NCI-H526 treated with DMSO at 0.1 percent for 48 hours (cell line): ENCODE data around the gene SERPINB6.
"Not testable (repeated sequence)": the region's sequence is repeated elsewhere in the genome, so short reads cannot be mapped to it uniquely, and the experiment has no call there.

ENCODE experiments used
- DNase-seq: peaks from one replicate; lab custom pipeline; 2025; lab: John Stamatoyannopoulos, UW

SERPINB6 gene

DNA sequence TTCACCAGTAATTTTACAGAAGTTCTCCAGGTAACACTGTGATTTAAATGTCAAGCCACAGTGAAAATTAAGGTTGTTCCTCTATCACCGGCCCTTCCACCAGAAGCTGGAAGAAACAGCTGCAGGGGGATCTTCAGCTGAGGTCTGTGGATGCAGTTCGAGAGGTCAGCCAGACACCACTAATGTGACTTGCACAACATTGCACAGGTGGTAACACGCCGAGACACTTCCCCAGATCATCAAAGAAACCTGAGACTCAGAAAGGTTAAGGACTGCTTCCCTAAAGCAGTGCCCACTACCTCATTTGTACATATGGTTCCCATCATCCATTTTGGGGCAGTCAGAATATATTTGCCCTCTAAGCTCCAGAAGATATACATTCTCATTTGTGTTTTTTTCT lies 60.2 kb downstream of the SERPINB6 start:
- DNase-seq, result no peak

DNA sequence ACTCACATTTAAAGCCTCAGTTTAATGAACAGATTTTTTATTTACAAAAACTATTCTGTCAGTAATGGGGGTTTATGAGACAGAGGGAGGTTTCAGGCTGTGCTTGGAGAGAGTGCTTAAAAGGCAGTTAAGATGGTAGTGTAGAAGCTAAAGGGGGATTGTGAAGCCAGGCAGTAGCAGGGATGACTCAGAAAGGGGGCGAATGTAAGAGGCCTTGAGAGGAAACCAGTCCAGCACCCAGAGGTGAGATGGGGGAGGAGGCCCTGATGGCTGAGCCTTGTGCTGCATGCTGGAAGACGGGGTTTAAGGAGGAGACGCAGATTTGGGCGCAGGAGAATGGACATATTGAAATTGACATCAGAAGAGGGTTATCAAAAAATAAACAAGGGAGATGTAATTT lies 61.6 kb downstream of the SERPINB6 start:
- no peak for DNase-seq

GRCh38 chr6:2909051-2909606 lies 62.2 kb downstream of the SERPINB6 start:
- not testable (repeated sequence) for DNase-seq

- not testable (repeated sequence) for DNase-seq
These were observed 62.9 kb downstream of the SERPINB6 start for GRCh38 chr6:2908516-2908915.

DNA sequence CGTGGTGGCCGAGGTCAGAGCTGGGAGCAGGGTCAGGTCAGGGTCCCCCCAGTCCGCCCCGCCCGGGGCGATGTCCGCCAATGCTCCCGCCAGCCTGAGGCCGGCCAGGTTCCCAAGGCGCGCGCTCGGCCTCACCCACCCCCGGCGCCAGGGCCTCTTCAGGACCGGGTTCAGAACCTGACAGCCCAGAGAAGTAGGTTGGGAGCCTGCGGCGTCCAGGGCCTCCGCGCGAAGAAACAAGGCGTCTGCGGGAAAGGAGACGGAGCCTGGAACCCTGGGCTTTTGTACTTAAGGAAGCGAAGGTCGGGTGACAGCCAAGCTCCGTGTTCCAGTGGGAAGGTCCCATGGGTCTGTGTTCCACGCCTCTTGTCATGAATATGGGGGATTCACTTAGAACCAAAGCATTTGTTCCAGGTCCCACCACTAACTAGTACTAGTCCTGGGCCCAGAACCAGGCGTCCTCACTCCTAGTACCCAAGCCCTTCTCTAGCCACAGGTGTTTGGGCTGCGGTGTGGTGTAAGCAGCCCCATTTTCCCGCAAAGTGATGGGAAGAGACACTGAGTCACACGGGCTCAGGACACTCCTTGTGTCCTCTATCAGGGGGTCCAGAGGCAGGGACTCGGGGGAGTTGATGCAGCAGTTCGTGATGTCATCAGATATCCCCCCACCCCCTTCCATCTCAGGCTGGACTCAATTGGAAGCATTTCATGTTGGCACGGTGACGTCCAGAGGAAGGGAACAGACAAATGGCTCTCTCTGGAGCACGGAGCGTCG lies 67.8 kb downstream of the SERPINB6 start:
- DNase-seq, result not testable (repeated sequence)

DNA sequence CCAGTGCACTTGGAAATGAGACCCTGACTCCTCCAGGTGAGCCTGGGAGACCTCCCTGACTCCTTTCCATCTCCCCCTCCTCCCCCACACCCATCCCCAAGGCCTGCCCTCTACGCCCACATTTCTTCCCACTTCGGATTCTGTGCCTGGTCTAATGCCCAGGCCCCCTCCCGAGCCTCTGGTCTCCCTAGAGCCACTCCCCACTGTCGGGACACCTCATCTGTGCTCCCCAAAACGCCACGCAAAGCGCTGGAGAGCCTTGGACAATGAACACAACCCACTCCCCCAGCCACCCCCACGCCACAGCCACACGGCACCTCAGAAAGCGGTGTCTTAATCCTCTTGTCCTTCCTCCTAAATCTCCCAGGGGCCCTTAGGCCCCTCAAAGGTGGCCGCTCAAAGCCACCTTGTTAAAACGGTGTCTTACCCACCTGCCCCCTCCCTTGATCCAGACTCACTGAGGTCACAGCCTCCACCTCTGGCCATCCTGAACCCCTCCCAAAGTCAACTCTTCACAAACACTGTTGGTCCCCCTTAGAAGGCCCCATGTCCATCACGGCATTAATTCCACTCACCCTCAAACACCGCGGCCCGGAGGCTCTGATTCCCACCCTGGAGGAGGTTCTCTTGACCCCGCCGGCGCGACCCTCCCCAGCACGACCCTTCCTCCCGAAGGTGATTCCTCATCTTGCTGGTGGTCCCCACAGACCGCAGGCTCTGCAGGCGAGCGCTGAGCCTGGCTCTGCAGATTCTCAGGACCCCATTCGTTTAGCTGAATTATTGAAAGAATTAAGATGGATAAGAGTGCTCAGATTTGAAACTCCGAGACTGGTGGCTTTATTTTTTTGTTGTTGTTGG lies 69.5 kb downstream of the SERPINB6 start:
- DNase-seq, result not testable (repeated sequence)

GRCh38 chr6:2900821-2901644 lies 70.3 kb downstream of the SERPINB6 start:
- no peak for DNase-seq

DNA sequence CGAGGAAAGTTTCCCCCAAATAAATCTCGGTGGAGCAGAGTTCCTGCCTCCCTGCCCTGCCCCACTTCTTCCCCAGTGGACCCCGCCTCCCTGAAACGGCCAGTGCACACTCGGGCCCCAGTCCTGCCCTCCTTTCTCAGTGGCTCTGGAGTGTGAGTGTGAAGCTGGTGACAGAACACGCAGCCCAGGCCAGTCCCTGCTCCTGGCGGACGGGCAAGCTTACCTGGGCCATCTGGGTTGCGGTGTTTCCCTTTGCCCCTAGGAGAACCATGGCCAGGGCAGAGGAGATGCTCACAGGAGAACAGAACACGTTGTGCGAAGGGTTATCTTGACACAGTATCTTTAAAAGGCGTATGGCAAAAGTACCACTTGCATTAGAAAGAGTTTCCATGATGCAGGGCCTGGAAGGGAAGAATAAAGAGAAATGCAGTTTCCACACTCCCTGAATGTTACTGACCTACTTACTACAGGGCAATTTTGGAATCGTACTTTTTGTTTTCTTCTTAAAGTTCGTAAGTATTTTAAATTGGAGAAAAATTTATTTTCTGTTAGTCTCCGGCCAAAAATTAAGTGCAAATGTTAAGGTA lies 71.1 kb downstream of the SERPINB6 start:
- DNase-seq, result no peak

DNA sequence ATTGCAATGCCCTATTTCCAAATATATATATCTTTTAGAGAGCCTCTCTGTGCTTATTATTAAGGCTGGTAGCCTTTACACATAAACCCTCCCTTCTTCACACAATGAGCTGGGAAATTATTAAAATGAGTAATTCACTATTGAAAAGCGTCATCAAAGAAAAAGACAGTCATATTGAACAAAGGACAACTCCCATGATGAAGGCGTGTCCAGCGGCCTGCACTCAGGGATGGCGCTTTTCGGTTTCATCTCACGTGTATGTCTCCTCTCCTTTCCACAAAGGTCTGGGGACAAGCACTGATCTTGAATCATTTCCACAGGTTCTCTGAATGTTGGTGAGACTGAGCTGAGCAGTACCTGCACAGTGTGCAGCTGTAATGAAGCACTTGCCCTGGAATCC lies 71.8 kb downstream of the SERPINB6 start:
- DNase-seq, result no peak
